Measurements from ENCODE around the gene SH3GLB2.

The SH3GLB2 gene

GRCh38 chr9:129022037-129022436, 6.1 kb downstream of the SH3GLB2 start:
- peaks cover 6% of the 10 kb centered on the region; the same call in 1 of the 2 replicates for H3K36me3 ChIP-seq (ENCODE audit: insufficient read depth, low read length)
- H3F3A ChIP-seq (ENCODE audit: insufficient read depth, low read length): no peaks in the 10 kb centered on the region
- H3K4me1 ChIP-seq (ENCODE audit: insufficient read depth, low read length, severe bottlenecking): peaks cover 52% of the 10 kb centered on the region
- H4K20me1 ChIP-seq (ENCODE audit: insufficient read depth, low read length): no peaks in the 10 kb centered on the region
- H3K79me2 ChIP-seq (ENCODE audit: insufficient read depth, low read length): peaks cover 6% of the 10 kb centered on the region; the same call in 1 of the 2 replicates
- no peaks in the 10 kb centered on the region for H3K27me3 ChIP-seq (ENCODE audit: insufficient read depth, low read length)
- no peak overlapping the region for H2AFZ ChIP-seq (ENCODE audit: low read length)
- no peaks in the 10 kb centered on the region for H3K9me2 ChIP-seq (ENCODE audit: low read depth, low read length)
- TF ChIP-seq CTCF (IDR thresholded peaks at IDR 0.05; ENCODE audit: low read length) (no peak), EZH2 (IDR thresholded peaks at IDR 0.05; ENCODE audit: borderline replicate concordance, low read length) (no peak)
- H3K4me3 ChIP-seq (ENCODE audit: low read depth, low read length, poor library complexity, severe bottlenecking): no peak overlapping the region
- no peaks in the 10 kb centered on the region for H3K9me3 ChIP-seq (ENCODE audit: low read length)
- peak overlapping the region; percentile 25; the same call in 1 of the 2 replicates for H3K9ac ChIP-seq (ENCODE audit: low read length)
- H3K4me2 ChIP-seq (ENCODE audit: low read length): peak overlapping the region; percentile 23; the same call in 1 of the 2 replicates
- H3K27ac ChIP-seq (ENCODE audit: low read depth, low read length, poor library complexity, severe bottlenecking): peak overlapping the region; percentile 67

DNA sequence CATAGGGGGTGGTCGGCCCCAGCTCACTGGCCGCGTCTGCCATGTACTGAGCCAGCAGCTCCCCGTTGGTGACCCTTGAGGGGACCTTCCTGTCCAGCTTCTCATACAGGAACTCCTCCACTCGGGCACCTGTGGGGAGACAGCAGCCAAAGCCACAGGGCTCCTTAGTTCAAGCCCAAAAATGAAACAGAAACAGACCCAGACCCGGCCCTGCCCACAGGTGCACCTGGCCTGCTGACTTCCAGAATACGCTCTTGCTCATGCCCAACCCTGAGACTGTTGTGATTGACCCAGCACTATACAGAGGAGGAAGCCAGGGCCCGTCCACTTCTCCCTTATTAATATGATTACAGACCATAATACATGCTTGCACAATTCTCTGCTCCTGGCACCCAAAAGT, 7.0 kb downstream of the SH3GLB2 start:
- Histone ChIP-seq H3K9ac (ENCODE audit: low read length) (peak overlapping the region; percentile 31), H3F3A (ENCODE audit: insufficient read depth, low read length) (no peaks in the 10 kb centered on the region), H4K20me1 (ENCODE audit: insufficient read depth, low read length) (no peaks in the 10 kb centered on the region), H3K9me3 (ENCODE audit: low read length) (no peaks in the 10 kb centered on the region), H3K4me1 (ENCODE audit: insufficient read depth, low read length, severe bottlenecking) (peaks cover 43% of the 10 kb centered on the region), H3K79me2 (ENCODE audit: insufficient read depth, low read length) (no peaks in the 10 kb centered on the region), H3K4me2 (ENCODE audit: low read length) (peak overlapping the region; percentile 48), H3K4me3 (ENCODE audit: low read depth, low read length, poor library complexity, severe bottlenecking) (peak overlapping the region; percentile 36), H3K27ac (ENCODE audit: low read depth, low read length, poor library complexity, severe bottlenecking) (peak overlapping the region; percentile 87), H3K27me3 (ENCODE audit: insufficient read depth, low read length) (no peaks in the 10 kb centered on the region), H3K36me3 (ENCODE audit: insufficient read depth, low read length) (peaks cover 6% of the 10 kb centered on the region; the same call in 1 of the 2 replicates), H2AFZ (ENCODE audit: low read length) (no peak overlapping the region), H3K9me2 (ENCODE audit: low read depth, low read length) (no peaks in the 10 kb centered on the region)
- no peak for TF ChIP-seq EZH2 (IDR thresholded peaks at IDR 0.05; ENCODE audit: borderline replicate concordance, low read length)
- TF ChIP-seq CTCF (IDR thresholded peaks at IDR 0.05; ENCODE audit: low read length): no peak

DNA sequence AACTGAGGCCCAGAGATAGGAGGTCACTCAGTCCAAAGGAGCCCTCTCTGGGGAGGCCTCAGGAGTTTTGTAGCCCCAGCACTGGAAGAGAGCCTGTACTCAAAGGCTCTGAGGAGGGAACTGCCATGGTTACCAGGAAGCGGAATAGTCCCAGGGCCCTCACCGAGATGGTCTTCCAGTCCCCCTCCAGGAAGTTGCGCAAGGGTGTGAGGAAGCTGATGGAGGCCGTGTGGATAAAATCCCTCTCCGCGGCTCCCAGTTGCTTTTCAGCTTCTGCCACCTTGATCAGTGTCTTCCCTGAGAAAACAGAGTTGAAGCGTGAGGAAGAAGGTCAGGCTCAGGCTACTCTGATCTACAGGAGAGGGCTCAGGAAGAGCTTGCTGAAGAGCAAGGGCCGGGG, 13.5 kb downstream of the SH3GLB2 start:
- Histone ChIP-seq H3K27me3 (ENCODE audit: insufficient read depth, low read length) (no peaks in the 10 kb centered on the region), H3K4me3 (ENCODE audit: low read depth, low read length, poor library complexity, severe bottlenecking) (no peak overlapping the region), H2AFZ (ENCODE audit: low read length) (no peak overlapping the region), H4K20me1 (ENCODE audit: insufficient read depth, low read length) (no peaks in the 10 kb centered on the region), H3K36me3 (ENCODE audit: insufficient read depth, low read length) (peaks cover 55% of the 10 kb centered on the region; the same call in 1 of the 2 replicates), H3K9ac (ENCODE audit: low read length) (no peak overlapping the region), H3K4me1 (ENCODE audit: insufficient read depth, low read length, severe bottlenecking) (no peaks in the 10 kb centered on the region), H3K27ac (ENCODE audit: low read depth, low read length, poor library complexity, severe bottlenecking) (no peak overlapping the region), H3K9me3 (ENCODE audit: low read length) (no peaks in the 10 kb centered on the region), H3F3A (ENCODE audit: insufficient read depth, low read length) (no peaks in the 10 kb centered on the region), H3K4me2 (ENCODE audit: low read length) (no peak overlapping the region), H3K9me2 (ENCODE audit: low read depth, low read length) (no peaks in the 10 kb centered on the region), H3K79me2 (ENCODE audit: insufficient read depth, low read length) (no peaks in the 10 kb centered on the region)
- TF ChIP-seq EZH2 (IDR thresholded peaks at IDR 0.05; ENCODE audit: borderline replicate concordance, low read length) (no peak), CTCF (IDR thresholded peaks at IDR 0.05; ENCODE audit: low read length) (no peak)

Data from OCI-LY1 (cell line).